GM19328 (cell line): ENCODE results near the gene PPP6R1.
"Not testable (repeated sequence)": the region's sequence is repeated elsewhere in the genome, so short reads cannot be mapped to it uniquely, and the experiment has no call there.

ENCODE experiments used
- ATAC-seq: cut with Tn5 transposase; IDR thresholded peaks from one replicate; pipeline ENCODE4 v1.9.1; 2021; ENCODE audit warnings: mild to moderate bottlenecking, moderate library complexity; ENCODE audit not compliant: unreplicated experiment

The PPP6R1 gene

DNA sequence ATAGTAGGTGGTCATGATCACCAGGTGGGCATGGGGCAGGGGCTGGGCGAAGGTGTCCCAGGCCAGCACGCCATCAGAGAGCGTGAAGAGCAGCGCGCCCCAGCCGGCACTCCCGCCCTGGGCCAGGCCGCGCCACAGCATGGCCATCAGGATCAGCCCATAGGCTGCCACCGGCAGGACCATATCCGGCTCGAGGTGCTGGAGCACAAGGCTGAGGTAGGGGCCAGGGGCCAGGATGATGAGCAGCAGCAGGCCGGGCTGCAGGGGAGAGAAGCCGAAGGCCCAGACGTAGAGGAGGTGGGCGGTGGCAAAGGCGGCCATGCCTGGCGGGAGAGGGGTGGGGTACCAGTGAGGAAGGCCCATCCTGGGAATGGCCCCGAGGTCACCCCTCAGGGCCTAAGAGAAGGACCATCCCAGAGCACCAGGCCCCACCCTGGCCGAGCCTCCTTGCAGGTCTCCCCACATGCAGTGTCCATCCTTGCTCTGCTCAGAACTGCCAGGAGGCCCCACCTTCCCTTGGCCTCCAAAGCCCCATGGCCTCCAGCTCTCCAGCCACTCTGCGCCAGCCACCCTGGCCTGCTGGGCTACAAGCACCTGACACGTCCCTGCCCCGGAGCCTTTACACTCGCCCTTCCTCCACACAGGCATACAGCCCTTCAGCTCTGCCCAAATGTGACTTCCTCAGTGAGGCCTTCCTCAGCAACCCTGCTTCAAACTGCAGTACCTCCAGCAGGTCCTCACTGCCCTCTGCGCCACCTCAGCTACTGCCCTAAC, 31.4 kb downstream of the PPP6R1 start:
- ATAC-seq, result no peak

DNA sequence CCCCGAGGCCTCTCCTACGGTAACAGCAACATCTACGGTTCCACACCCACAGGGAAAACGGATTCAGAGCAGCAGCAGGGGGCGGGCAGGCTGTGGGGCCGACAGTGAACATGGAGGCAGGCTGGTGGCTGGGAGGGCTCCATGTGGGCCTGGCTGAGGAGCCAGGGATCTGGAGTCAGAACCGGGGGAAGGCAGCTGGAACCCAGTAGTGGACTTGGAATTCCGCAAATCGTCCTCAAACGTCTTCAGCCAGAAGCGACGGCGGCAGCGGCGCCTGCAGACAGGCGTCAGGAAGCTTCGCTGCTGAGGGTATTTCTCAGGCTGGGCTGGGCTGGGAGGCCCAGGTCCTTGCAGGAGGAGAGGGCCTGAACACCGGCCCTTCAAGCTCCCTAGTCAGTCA, 32.0 kb downstream of the PPP6R1 start:
- no peak for ATAC-seq

DNA sequence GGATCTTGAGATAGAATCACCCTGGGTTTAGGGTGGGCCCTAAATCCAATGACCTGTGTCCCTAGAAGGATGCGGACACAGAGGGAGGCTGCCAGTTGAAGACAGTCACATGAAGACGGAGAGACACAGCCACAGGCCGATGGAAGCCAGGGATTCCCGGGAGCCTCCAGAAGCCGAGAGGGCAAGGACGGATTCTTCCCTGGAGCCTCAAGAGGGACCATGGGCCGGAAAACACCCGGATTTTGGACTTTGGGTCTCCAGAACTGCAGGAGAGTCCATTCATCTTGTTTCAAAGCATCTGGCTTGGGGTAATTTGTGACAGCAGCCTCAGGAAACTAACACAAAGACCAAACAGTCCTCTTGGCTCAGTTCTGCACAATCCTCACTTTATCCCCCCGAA, 32.5 kb downstream of the PPP6R1 start:
- ATAC-seq, result no peak

DNA sequence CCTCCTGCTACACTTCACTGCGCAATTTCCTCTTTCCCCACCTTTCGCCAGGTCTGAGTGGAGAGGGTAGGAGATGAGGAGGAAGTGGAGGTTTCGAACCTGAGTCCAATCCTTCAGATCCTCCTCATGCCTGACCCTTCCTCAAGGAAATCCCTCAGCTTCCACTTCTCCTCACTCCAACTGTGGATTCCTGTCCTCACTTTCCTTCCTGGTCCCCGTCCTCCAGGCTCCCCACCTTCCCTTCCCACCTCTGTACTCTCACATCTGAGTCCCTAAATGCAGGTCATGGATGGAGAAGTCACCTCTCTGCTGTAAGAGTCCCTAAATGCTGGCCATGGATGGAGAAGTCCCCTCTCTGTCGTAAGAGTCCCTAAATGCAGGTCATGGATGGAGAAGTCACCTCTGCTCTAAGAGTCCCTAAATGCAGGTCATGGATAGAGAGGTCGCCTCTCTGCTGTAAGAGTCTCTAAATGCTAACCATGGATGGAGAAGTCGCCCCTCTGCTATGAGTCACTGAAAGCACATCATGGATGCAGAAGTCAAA, 33.3 kb downstream of the PPP6R1 start:
- no peak for ATAC-seq

DNA sequence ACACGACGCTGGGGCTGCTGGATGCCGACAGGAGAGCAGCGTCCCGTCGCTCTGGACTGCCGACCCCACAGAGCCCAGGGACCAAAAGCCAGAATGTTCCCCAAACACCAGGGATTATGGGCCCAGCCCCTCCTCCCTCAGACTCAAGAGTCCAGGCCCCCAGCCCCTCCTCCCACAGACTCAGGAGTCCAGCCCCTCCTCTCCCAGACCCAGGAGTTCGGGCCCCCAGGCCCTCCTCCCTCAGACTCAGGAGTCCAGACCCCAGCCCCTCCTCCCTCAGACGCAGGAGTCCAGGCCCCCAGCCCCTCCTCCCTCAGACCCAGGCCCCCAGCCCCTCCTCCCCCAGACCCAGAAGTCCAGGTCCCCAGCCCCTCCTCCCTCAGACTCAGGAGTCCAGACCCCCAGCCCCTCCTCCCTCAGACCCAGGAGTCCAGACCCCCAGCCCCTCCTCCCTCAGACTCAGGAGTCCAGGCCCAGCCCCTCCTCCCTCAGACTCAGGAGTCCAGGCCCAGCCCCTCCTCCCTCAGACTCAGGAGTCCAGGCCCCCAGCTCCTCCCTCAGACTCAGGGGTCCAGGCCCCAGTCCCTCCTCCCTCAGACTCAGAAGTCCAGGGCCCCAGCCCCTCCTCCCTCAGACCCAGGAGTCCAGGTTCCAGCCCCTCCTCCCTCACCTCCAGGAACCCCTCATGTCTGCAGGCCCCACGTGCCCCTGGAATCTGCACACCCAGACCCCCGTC, 34.0 kb downstream of the PPP6R1 start:
- ATAC-seq, result not testable (repeated sequence)

DNA sequence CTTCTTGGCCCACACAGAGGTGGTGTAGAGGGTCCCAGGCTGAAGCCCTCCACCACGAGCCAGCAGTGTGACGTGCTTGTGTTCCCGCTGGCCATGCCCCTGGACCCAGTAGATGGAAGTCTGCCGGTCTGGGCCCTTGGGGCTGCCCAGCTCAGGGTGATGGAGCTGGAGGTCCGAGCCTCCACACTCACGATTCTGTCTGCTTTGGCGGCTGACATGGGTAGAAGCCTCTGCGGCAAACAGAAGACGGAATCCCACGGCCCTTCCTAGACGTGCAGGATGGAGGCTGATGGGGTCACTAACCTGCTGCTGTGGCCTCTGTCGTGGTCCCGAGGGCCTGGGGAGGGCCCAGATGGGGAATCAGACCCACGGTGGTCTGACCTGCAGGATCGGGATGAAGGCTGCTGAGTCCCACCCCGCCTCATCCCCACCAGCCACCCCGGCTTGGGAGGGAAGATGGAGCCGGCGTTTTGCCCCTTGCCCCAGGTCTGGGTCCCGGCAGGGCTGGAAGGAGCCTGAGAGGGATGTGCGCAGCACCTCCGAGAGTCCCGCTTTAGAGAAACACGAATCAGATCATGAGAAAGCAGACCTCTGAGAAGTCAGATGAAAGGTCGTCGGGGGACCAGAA, 34.7 kb downstream of the PPP6R1 start:
- no peak for ATAC-seq

DNA sequence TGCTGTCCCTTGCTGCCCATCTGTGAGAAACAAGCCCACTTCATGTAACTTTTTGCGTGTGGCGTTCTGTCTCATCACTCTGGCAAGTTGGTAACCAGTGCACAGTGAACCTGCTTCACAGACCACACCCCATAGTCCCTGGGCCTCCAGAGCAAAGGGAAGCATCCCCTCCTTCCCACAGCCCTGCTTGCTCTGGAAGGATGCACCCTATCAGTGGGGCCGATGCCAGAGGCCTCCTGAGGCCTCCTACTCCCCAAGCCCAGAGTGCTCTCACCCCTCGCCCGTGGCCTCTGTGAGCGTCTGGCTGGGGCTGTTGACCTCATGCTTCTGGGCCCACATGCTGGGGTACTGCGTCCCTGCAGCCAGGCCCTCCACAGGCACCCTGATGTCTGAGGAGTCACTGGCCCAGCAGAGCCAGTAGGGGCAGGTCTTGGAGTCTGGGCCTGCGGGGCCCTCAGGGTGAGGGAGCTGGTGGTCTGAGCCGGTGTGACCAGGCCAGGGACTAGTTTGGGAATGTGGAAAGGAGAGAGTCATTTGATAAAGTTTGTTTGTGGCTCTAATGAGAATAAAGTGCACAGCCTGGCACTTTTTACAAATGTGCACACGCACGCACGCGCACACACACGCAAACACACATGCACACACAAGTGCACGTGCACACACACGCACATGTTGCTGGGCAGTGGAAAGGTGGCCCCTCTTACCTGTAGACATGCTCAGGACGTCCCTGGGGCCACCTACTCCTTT, 35.4 kb downstream of the PPP6R1 start:
- no peak for ATAC-seq

DNA sequence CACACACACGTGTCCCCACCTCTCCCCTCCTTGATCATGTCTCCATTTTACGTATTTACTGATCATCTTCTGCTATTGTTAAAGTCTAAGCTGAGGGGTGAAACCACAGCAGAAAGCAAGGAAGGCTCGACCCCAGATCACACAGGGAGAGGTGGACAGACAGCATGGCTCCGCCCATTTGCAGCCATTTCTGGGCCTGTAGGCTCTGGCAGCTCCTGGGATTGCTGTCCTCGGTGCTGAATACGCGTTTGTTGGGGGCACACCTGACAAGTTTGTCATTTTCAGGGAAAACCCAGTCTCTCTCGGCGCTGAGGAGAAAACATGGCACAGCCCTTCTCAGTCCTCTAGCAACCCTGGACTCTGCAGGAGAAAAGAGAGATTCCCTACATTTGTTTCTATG, 38.3 kb downstream of the PPP6R1 start:
- ATAC-seq, result no peak

DNA sequence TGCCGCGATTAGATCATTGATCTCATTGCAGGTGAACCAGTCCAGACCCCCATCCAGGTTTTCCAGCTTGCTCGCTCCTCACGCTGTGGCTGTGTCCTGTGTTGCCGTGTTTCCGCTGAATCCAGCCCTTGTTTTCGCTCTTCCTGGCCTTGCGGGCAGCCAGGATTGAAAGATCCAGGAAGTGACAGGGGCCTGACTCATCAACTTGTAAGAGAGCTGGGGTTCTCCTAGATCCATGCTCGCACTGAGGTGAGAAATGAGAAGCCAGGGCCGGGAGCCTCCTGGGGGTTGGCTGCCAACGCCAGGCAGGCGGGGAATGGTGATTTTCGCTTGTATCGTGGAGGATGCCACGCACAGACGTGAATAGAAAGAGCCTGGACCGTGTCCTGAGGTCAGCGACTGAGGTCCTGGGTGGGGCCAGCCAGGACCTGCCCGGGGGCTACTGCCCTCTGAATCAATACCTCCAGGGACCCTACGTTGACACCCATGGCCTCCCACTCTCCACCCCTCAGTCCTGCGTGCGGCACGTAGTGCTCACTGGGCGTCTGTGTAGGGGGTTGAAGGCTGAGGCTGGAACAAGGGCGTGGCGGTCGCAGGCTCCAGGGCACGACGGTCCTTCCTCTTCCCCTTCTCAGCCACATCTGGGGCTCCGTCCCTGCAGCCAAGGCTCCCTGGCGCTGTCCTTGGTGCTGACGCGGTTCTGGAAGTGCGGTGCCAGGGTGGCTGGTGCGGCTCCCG, 42.2 kb downstream of the PPP6R1 start:
- ATAC-seq, result no peak

DNA sequence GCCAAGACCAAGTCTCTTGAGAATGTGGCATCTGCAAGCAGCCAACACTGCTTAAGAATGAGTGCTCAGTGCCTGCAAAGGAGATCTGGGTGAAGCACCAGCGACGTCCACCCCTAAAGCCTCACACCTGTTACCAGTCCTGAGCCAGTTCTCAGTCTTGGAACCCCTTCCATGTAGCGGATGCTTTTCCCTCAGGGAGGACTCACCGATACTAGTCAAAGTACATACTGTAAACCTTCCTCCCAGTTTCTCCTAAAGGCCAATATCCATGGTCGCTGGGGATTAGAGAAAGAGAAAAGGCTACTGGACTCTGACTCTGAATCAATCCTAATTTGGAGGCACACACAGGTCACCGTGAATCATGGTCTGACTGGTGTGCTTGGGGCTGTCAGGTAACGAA, 45.3 kb downstream of the PPP6R1 start:
- no peak for ATAC-seq

DNA sequence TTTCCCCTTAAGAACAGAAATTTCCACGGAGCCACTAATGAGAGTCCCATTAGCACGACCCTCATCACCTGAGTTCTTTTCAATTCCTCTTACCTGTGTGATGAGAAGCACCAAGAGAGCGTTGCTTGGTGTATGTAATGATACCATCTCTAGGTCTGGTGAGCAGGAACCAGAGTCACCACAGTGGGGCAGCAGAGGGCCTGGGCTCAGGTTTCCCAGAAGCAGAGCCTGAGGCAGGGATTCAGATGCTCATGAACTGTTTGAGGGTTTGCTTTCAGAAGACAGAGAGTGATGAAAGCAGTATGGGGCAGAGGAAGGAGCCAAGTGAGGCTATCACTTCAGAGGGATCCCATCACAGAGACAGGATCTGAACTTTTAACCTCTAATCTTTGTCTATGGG, 46.4 kb downstream of the PPP6R1 start:
- no peak for ATAC-seq

DNA sequence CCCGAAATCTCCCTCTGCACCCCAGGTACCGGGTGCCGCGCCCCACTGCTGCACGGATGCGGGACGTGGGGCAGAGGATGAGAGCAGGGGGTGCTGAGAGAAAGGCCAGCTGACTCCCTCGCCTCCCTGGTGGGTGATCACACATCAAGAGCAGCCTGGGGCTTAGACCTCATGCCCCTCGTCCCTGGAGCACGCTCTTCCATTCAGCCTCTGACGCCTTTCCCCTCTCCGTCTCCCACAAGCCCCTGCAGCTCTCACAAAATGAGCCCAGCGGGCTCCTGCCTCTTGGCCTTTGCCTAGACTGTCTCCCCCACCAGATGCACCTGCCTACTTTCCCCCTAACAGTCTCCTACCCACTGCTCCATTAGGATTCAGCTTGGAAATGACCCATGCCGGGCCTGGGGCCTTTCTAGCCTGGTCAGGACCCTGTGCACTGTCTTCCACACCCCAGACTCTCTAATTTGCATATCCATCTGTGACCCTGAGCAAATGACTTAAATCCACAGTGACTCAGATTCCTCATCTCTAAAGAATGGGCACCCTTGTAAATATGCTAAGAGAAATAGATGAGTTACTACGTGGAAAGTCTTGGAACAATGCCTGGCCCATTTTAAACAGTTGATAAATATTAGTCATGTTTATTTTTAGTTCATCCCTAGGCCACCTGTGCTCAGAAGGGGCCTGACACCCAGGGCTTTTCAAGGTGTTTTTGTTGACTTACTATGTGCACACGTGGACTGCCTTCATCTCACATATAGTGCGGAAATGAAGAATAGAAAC, 48.9 kb downstream of the PPP6R1 start:
- no peak for ATAC-seq

DNA sequence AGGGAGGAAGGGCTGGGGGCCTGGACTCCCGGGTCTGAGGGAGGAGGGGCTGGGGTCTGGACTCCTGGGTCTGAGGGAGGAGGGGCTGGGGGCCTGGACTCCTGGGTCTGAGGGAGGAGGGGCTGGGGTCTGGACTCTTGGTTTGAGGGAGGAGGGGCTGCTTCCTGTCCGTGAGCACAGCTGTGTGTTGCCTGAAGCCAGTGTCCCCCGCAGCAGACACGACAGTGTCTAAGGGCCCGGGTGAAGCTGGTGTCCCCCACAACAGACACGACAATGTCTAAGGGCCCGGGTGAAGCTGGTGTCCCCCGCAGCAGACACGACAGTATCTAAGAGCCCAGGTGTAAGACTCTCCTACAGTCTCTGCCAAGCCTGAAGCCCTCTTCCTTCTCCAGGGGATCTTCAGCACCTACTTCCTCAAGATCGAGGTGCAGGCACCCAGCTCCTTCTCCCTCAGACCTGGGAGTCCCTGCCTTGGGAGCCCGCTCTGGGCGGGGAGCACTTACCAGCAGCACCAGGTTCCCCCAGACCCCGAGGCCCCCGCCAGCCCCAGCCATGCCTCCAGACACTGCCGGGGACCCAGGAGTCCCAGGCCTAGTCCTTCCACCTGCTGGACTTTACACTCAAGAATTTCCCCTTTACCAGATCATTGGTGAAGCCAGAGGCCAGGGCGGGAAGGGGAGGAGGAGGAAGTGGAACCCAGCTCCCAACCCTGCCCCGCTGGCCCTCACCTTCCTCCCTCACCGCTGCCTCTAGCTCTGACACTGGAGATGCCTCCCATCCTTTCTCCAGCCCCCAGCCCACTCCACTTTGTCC, 49.7 kb downstream of the PPP6R1 start, which contains the start of gene PTPRH:
PTPRH (minus strand) TSS at position 622 of the 813 bp plus-strand sequence; CDS start at position 554, 68 bp downstream.
- ATAC-seq, result no peak

DNA sequence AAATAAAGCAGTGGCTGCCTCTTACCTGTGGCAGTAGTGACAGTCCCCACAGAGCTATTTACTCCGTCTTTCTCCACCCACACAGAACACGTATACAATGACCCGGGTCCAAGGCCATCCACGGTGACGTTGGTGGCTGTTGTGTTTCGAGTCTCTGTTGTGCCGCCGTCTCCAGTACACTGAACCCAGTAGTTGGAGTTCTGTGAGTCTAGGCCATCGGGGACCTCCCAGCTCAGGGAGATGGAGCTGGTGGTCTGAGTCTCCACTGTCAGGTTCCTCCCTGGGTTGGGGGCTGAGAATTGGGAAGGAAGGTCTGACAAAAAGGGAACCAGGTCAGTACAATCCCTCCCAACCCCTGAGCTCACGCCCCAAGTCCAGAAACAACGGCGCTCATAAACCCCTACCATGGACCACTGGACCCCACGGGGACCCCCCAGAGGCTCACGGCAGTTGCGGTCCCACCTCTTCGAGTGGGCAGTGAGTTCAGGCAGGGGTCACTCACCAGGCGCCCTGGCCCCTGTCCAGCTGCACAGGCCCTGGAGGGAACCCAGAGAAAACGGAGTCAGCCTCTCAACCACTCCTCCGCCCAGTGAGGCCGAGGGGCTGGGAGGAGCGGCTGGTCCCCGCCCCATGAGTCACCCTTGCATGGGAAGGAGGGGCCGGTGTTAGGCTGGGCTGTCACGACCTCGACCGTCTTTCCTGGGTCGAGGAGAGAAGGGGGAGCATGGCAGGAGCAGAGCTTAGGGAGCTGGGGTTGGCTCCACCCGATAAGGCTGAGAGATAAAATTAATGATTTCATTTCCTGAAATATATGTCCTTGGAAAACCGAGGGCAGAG, 51.9 kb downstream of the PPP6R1 start:
- no peak for ATAC-seq

DNA sequence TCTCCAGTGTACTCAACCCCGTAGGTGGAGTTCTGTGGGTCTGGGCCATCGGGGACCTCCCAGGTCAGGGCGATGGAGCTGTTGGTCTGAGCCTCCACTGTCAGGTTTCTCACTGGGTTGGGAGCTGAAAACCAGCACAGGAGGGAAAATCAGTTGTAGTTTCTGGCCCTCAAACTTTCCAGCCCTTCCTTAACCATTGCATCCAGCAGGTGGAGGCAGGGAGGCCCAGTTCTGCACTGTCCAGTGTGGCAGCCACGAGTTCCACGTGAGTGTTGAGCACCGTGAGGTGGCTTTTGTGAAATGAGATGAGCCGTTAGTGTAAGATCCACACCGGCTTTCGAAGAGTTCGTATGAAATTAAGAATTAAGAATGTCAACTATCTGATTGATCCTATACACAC, 56.6 kb downstream of the PPP6R1 start:
- ATAC-seq, result not testable (repeated sequence)

DNA sequence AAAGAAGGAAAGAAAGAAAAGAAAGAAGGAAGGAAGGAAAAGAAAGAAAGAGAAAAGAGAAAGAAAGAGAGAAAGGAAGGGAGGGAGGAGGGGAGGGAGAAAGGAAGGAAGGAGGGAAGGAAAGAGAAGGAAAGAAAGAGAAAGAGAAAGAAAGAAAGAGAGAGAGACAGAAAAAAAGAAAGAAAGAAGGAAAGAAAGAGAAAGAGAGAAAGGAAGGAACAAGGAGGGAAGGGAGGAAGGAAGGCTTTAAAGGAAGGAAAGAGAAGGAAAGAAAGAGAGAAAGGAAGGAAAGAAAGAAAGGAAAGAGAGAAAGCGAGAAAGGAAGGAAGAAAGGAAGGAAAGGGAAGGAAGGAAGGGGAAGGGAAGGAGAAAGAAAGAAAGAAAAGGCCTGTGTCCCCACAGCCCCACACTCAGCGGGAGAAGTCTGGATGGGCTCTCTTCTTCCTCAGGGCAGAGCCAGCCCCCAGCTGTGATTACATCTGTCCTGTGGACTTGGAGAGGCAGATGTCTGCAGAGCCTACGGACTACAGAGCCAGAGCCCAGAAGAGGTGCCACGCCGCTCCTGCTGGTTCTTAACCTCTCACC, 59.1 kb downstream of the PPP6R1 start:
- ATAC-seq, result no peak

DNA sequence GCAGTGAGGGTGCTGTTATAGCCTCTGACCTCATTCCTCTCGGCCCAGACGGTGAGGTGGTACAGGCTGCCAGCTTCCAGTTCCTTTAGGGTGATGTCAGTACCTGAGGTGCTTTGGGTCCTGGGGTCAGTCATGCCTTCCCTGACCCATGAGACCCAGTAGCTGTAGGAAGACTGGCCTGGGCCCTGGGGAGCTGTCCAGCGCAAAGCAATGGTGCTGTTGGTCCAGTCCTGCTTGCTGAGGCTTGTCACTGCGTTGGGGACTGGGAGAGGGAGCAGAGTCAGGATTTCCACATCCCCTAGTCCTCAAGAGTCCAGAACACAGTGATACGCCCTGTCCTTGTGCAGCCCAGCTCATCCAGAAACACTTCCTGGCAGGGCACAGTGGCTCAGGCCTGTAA, 60.2 kb downstream of the PPP6R1 start:
- ATAC-seq, result no peak
